GM10266 (cell line): ENCODE data around the gene RASL10B.
"Not testable (repeated sequence)": the region's sequence is repeated elsewhere in the genome, so short reads cannot be mapped to it uniquely, and the experiment has no call there.

Source experiments
- DNase-seq: peaks from one replicate; pipeline ENCODE4 v3.0.0; 2012; ENCODE audit errors: extremely low spot score
- CTCF ChIP-seq: IDR thresholded peaks from 2 replicates; pipeline ENCODE4 v1.5.1; 2012; ENCODE audit warnings: mild to moderate bottlenecking, low read depth; ENCODE audit not compliant: control insufficient read depth, insufficient read depth; ENCODE audit errors: missing control alignments

RASL10B gene

DNA sequence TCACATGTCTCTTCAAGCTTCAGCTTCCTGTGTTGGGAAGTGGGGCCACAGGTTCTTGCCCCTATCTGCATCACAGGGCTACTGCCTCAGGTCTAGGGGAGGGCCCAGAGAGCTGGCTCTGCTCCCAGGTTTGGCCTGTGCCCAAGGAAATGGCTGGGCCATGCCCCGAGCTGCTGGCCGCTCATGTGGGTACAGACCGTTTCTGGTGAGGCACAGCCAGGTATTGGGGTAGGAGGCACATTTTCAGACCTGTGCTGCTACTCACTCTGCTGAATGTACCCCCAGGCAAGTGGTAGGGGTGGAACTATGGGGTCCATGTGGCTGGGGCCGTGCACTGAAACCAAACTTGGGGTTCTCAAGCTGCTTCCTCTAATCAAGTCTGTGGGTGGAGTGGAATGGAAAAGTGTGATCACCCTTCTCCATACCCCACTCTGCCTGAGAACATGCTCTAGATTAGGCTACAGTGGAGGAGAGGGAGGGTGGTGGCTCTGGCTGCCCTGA lies 17.0 kb downstream of the RASL10B start:
- no peak for TF ChIP-seq CTCF
- no peak for DNase-seq

DNA sequence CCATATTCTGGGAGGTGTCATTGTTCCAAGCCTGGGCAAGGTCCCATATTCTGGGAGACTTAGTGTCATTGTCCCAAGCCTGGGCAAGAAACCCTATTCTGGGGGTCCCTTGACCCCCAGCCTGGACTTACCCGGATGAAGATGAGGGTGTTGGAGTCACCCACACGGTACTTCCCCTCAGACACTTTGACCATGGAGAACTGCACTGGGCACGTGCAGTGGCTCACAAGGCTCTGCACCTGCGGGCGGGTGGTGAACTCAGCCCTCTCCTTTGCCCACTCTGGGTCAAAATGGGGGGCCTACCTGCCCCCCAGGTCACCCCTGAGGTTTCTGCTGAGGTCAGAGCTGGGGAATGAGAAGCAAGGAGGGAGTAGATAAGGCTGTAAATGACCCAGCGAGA lies 17.5 kb downstream of the RASL10B start:
- TF ChIP-seq CTCF, result no peak
- DNase-seq, result no peak

GRCh38 chr17:35749560-35750412 lies 18.3 kb downstream of the RASL10B start:
- TF ChIP-seq CTCF, result no peak
- DNase-seq, result no peak

GRCh38 chr17:35750526-35751395 lies 19.3 kb downstream of the RASL10B start:
- TF ChIP-seq CTCF, result no peak

DNA sequence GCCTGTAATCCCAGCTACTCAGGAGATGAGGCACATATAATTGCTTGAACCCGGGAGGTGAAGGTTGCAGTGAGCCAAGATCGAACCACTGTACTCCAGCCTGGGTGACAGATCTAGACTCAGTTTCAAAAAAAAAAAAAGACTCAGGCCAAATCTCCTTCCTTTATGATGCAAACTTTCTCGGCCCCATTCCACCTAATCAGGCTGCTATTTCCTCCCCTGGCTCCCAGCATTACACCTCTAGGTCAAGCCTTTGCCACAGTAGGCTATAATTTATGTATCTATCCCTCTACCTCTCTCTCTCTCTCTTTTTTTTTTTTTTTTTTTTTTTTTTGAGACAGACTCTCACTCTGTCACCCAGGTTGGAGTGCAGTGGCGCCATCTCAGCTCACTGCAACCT lies 20.1 kb downstream of the RASL10B start:
- not testable (repeated sequence) for DNase-seq

More at GRCh38 chr17:35750526-35751395, 19.3 kb downstream of the RASL10B start:
- no peak for DNase-seq

GRCh38 chr17:35752471-35752870 lies 21.0 kb downstream of the RASL10B start:
- TF ChIP-seq CTCF, result no peak
- DNase-seq, result no peak

DNA sequence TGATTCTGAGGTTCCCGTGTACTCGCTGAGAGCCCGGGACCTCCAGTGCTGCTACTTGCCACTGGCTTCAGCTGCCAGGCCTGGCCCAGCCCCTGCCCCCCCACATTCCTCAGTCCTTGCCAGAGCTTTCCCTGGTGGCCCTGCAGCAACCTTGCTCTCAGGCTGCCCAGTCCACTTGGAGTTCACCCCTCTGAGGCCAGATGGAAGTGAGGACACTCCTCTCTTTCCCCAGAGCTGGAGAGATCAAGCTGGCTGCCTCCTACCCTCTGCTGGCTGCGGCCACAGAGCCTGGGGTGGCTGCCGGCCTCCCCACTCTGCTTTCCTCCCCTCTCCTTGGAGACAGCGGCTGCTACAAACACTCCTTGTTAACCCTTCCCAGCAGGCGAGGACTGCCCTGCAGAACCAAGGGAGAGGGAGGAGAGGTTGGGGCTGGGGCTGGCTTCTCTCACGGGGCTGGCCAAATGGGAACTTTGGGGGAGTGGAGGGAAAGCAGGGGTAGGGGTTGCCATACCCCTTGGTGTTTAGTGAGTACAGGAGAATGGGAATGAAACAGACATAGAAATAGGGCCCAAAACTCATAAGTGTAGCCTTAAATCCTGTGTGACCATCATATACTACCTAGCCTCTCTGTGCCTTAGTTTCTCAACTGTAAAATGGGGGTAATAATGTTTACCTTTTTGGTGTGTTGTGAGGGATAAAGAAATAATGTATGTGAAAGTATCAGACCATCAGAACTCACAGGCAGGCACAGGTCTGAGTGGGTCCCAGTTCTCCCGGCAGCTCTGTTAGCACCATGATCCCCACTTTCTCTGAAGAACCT lies 21.7 kb downstream of the RASL10B start, which contains the start of gene GAS2L2:
TSS of gene GAS2L2 (minus strand) at position 295 of the 820 bp plus-strand sequence. CDS start 389 bp downstream, outside the sequence.
- no peak for DNase-seq
- no peak for TF ChIP-seq CTCF
